ENCODE data around the gene MPZL2.

DNA sequence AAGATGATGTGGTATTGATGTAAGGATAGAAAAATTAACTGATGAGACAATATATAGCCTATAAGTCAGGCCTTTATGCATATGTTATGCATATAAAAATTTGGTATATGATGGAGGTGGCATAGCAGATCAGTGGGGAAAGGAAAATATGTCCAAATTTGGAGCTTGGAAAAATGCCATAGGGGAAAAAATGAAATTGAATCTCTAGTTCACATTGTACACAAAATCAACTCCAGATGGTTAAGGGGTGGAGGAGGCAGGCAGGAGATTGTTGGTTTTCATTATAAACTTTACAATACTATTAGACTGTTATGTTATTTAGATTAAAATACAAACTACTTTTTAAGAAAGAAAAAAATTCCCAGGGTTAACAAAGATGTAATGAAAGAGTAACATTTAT lies 25.3 kb upstream of the MPZL2 start:
- TF ChIP-seq CTCF (conservative IDR thresholded peaks at IDR 0.05; ENCODE audit: low read depth, low read length) (no peak), EZH2 (IDR thresholded peaks at IDR 0.05; ENCODE audit: low read length, unreplicated experiment) (no peak), EZH2phosphoT487 (IDR thresholded peaks at IDR 0.05; ENCODE audit: borderline replicate concordance, low read length) (no peak)
